Peyer's patch (tissue), 4 donors: ENCODE measurements around the gene APRT. TPM values are rescaled to one million over a fixed set of nuclear protein-coding genes. Genes with fewer than 3 reads are reported as not detected.

Experiments used
- DNase-seq, 3 donors: peaks; one replicate each; pipeline ENCODE4 v3.0.0-alpha.2; 2017 to 2019
- H3K27ac ChIP-seq, 4 donors: fragments of 200-600 bp; sonication (generic); one replicate each; pipeline ENCODE4 v1.5.1; 2016 to 2019
- H3K27me3 ChIP-seq, 2 donors: fragments of 200-600 bp; sonication (generic); one replicate each; pipeline ENCODE4 v1.5.1; 2019
- H3K36me3 ChIP-seq, 3 donors: fragments of 200-600 bp; sonication (generic); one replicate each; pipeline ENCODE4 v1.5.1; 2016 to 2019
- H3K4me1 ChIP-seq, 4 donors: fragments of 200-600 bp; sonication (generic); one replicate each; pipeline ENCODE4 v1.5.1; 2016 to 2019
- H3K4me3 ChIP-seq, 4 donors: fragments of 200-600 bp; sonication (generic); 1 replicate in 3 of 4; 2 replicates in 1 of 4; pipeline ENCODE4 v1.5.1; 2016 to 2019; ENCODE audit warnings: mild to moderate bottlenecking in 1 of 4
- H3K9me3 ChIP-seq, 4 donors: fragments of 200-600 bp; sonication (generic); one replicate each; pipeline ENCODE4 v1.5.1; 2016 to 2019; ENCODE audit warnings: mild to moderate bottlenecking in 1 of 4
- CTCF ChIP-seq, 6 experiments: fragments of 450-650 bp in 4 of 6; fragments of 200-600 bp in 2 of 6; sonication (generic) in 1 of 6; IDR thresholded peaks; one replicate each; pipeline ENCODE4 v1.5.1; 2017 to 2019; ENCODE audit warnings: antibody characterized with exemption in 6 of 6, mild to moderate bottlenecking in 3 of 6, moderate library complexity in 1 of 6
- POLR2A ChIP-seq, 2 donors: fragments of 450-650 bp; IDR thresholded peaks; one replicate each; pipeline ENCODE4 v1.5.1; 2017; ENCODE audit warnings: antibody characterized with exemption in 2 of 2, mild to moderate bottlenecking in 2 of 2, moderate library complexity in 2 of 2
- total RNA-seq, 4 donors: library from RNA; depleted of rRNA; stranded (reverse); fragments of >200 nt; gene quantifications; one replicate each; pipeline ENCODE4 v1.1.0, GENCODE V29; 2016

Gene APRT
- total RNA-seq, 4 donors from 2014 or later = 109 to 190 (median 122) TPM

GRCh38 chr16:88838566-88838965 is 26.8 kb upstream of the APRT start:
- no peak for DNase-seq
- no peak overlapping the region for H3K4me3 ChIP-seq
- peaks cover 0 to 29% (median 0%) of the 10 kb centered on the region in 3 donors for H3K36me3 ChIP-seq
- H3K4me1 ChIP-seq = no peaks in the 10 kb centered on the region
- H3K27ac ChIP-seq = no peak overlapping the region
- H3K27me3 ChIP-seq = no peaks in the 10 kb centered on the region
- H3K9me3 ChIP-seq = no peaks in the 10 kb centered on the region
- TF ChIP-seq POLR2A (IDR thresholded peaks at IDR 0.05) (no peak), CTCF (IDR thresholded peaks at IDR 0.05) (no peak)

GRCh38 chr16:88837806-88838205 is 26.1 kb upstream of the APRT start:
- no peak overlapping the region for H3K27ac ChIP-seq
- no peaks in the 10 kb centered on the region for H3K4me1 ChIP-seq
- no peak for DNase-seq
- no peaks in the 10 kb centered on the region for H3K27me3 ChIP-seq
- H3K4me3 ChIP-seq = no peak overlapping the region
- H3K9me3 ChIP-seq = no peaks in the 10 kb centered on the region
- no peak for TF ChIP-seq POLR2A (IDR thresholded peaks at IDR 0.05)
- peak in 1 of 6 experiments; percentile 8 for TF ChIP-seq CTCF (IDR thresholded peaks at IDR 0.05)
- peaks cover 0 to 29% (median 0%) of the 10 kb centered on the region in 3 donors for H3K36me3 ChIP-seq

- H3K27ac ChIP-seq = no peak overlapping the region
- no peaks in the 10 kb centered on the region for H3K9me3 ChIP-seq
- DNase-seq = no peak
- no peaks in the 10 kb centered on the region for H3K27me3 ChIP-seq
- no peaks in the 10 kb centered on the region for H3K4me1 ChIP-seq
- H3K4me3 ChIP-seq = no peak overlapping the region
- H3K36me3 ChIP-seq = peaks cover 0 to 29% (median 0%) of the 10 kb centered on the region in 3 donors
- no peak for TF ChIP-seq CTCF (IDR thresholded peaks at IDR 0.05)
- TF ChIP-seq POLR2A (IDR thresholded peaks at IDR 0.05) = no peak
These were observed 25.1 kb upstream of the APRT start for GRCh38 chr16:88836791-88837190.

GRCh38 chr16:88835818-88836217 is 24.1 kb upstream of the APRT start:
- TF ChIP-seq POLR2A (IDR thresholded peaks at IDR 0.05) (no peak), CTCF (IDR thresholded peaks at IDR 0.05) (no peak)
- Histone ChIP-seq H3K4me3 (no peak overlapping the region), H3K4me1 (no peaks in the 10 kb centered on the region), H3K9me3 (no peaks in the 10 kb centered on the region), H3K27ac (peak overlapping the region in 3 of 4 donors; percentile 17 to 63 (median 60)), H3K36me3 (peaks cover 0 to 24% (median 0%) of the 10 kb centered on the region in 3 donors), H3K27me3 (no peaks in the 10 kb centered on the region)
- DNase-seq = no peak

GRCh38 chr16:88835383-88835782 is 23.7 kb upstream of the APRT start:
- peak in 1 of 3 donors; percentile 56 for DNase-seq
- no peak for TF ChIP-seq POLR2A (IDR thresholded peaks at IDR 0.05)
- TF ChIP-seq CTCF (IDR thresholded peaks at IDR 0.05) = no peak
- H3K27ac ChIP-seq = peak overlapping the region in 3 of 4 donors; percentile 17 to 73 (median 60)
- peak overlapping the region in 1 of 4 donors; percentile 24 for H3K4me3 ChIP-seq
- peaks cover 0 to 20% (median 0%) of the 10 kb centered on the region in 3 donors for H3K36me3 ChIP-seq
- no peaks in the 10 kb centered on the region for H3K9me3 ChIP-seq
- no peaks in the 10 kb centered on the region for H3K4me1 ChIP-seq
- H3K27me3 ChIP-seq = no peaks in the 10 kb centered on the region

GRCh38 chr16:88834670-88835069 is 22.9 kb upstream of the APRT start:
- Histone ChIP-seq H3K27ac (peak overlapping the region in 2 of 4 donors; percentile 60 to 73), H3K36me3 (peaks cover 0 to 14% (median 0%) of the 10 kb centered on the region in 3 donors)
- TF ChIP-seq CTCF (IDR thresholded peaks at IDR 0.05) (no peak), POLR2A (IDR thresholded peaks at IDR 0.05) (no peak)

More at GRCh38 chr16:88834670-88835069, 22.9 kb upstream of the APRT start:
- no peaks in the 10 kb centered on the region for H3K27me3 ChIP-seq
- H3K4me3 ChIP-seq = peak overlapping the region in 1 of 4 donors; percentile 24
- no peaks in the 10 kb centered on the region for H3K9me3 ChIP-seq
- no peak for DNase-seq
- H3K4me1 ChIP-seq = no peaks in the 10 kb centered on the region
